ENCODE results near the gene GAL.
"Not testable (repeated sequence)": the region's sequence is repeated elsewhere in the genome, so short reads cannot be mapped to it uniquely, and the experiment has no call there.

GAL gene

GRCh38 chr11:68684385-68685356 is at the start of gene GAL:
TSS of gene GAL (plus strand) at chr11:68684544. CDS start at chr11:68684924, 380 bp downstream.
- DNase-seq = no peak

DNA sequence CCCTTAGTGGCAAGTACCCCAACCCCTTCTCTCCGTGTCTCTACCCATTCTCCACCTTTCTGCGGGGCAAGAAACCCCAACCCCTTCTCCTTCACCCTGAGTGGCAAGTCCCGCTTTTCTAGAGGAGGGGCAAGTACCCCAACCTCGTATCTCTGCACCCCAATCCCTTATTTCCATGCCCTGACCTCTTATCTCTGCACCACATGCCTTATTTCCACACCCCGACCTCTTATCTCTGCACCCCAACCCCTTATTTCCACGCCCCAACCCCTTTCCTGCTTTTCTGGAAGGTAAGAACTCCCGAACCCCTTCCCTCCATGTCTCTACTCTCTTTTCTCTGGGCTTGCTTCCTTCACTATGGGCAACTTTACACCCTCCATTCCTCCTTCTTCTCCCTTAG is 49.7 kb upstream of the GAL start:
- DNase-seq = not testable (repeated sequence)

- not testable (repeated sequence) for DNase-seq
These were observed 49.2 kb upstream of the GAL start for GRCh38 chr11:68635172-68635571.

GRCh38 chr11:68635883-68636282 is 48.5 kb upstream of the GAL start:
- DNase-seq = not testable (repeated sequence)

DNA sequence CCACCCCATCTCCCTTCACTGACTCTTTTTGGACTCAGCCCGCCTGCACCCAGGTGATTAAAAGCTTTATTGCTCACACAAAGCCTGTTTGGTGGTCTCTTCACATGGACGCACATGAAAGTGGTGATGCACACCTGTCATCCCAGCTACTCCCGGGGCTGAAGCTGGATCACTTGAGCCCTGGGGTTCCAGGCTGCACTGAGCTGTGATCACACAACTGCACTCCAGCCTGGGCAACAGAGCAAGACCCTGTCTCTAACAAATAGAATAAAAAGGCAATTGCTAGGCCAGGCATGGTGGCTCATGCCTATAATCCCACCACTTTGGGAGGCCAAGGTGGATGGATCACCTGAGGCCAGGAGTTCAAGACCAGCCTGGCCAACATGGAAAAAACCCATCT is 45.0 kb upstream of the GAL start:
- DNase-seq = not testable (repeated sequence)

GRCh38 chr11:68641880-68642279 is 42.5 kb upstream of the GAL start:
- no peak for DNase-seq

- no peak for DNase-seq
These were observed 40.8 kb upstream of the GAL start for GRCh38 chr11:68643585-68643984.

- no peak for DNase-seq
These were observed 37.5 kb upstream of the GAL start for GRCh38 chr11:68646832-68647231.

GRCh38 chr11:68649851-68650555 is 34.3 kb upstream of the GAL start:
- DNase-seq = no peak

- DNase-seq = no peak
These were observed 33.5 kb upstream of the GAL start for GRCh38 chr11:68650801-68651200.

DNA sequence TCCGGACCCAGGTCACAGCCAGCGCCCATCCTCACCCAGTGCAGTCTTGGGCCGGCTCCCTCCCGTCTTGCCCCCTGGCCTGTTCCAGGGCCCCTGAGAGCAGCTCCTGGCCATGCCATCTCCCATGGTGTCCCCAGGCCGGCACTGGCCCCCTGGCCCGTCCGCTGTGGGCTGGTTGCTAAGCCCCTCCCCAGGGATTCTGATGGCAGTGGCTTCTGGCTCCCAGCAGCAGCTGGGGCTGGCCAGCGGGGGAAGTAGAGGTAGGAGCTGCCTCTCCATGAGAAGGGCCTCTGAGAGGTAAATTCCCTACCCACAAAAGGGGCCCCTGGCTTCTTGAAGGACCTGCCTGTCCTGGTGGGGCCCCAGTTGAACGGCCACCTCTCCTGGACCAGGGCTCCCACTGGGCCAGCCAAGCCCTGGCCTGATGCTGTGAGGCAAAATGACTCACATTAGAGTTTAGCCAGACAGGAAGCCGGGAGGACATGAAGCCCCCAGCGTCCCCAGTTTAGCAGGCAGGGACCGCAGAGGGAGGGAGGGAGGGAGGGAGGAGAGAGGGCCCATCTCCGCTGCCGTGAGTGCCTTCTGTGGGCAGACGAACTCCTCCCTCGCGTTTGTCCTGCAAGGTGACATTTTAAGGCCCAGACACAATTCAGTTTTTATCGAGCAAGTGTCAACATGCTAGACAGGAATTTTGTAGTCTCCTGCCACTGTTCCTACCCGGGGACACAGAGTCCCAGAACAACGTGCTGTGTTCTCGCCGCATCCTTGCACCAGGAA is 32.9 kb upstream of the GAL start:
- DNase-seq = no peak

DNA sequence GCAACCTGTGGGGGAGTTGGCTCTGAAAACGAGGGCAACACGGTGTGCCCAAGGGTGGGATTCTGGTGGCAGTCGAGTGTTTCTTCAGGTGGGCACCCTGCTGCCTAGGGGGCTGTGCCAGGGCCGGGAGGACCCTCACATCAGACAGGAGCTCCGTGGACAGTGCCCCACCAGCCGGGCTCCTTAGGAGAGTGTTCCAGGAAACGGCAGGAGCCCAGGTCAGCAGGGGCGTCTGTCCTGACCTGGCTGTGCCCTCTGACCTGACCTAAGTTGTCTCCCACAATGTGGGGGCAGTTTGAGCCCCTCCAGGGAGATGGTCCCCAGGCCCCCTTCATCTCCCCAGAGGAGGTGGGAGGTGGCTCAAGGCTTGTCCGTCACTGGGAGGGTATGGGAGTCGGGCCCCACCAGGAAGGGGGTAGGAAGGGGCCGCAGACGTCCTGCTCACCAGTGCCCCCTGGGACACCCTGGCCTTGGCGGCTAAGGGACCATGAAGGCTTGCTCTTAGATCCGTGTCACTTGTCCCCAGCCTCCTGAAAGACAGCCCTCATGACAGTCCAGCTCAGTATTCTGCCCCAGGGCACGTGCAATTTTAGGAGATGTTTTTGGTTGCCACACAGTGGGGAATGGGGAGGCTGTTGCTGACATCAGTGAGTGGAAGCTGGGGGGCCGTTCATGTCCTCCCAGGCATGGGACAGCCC is 32.2 kb upstream of the GAL start:
- DNase-seq = no peak

DNA sequence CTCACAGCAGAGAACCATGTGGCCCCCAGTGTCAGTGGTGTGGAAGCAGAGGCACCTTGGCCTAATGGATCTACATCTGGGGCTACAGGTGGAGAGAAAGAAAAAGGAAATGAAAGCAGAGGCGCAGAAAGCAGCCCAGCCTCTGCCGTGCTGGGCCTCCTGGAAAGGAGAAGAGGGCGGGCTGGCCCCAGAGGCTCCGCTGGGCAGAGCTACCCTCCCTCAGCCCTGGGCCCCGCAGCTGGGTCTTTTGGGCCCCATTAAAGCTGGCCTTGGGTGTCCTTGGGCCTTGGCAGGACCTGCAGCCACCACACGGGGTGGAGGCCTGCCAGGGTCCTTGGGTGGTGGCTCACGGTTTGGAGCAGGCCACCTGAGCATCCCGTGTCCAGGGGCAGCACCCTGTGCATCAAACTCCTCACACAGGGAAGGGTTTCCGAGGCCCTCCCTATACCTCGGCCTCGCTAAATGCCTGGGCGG is 31.6 kb upstream of the GAL start:
- no peak for DNase-seq

GRCh38 chr11:68653486-68654430 is 30.6 kb upstream of the GAL start:
- no peak for DNase-seq

GRCh38 chr11:68654978-68655377 is 29.4 kb upstream of the GAL start:
- no peak for DNase-seq

GRCh38 chr11:68655406-68655805 is 28.9 kb upstream of the GAL start:
- no peak for DNase-seq

- no peak for DNase-seq
These were observed 28.5 kb upstream of the GAL start for GRCh38 chr11:68655806-68656205.

- DNase-seq = no peak
These were observed 27.1 kb upstream of the GAL start for GRCh38 chr11:68657021-68657780.

DNA sequence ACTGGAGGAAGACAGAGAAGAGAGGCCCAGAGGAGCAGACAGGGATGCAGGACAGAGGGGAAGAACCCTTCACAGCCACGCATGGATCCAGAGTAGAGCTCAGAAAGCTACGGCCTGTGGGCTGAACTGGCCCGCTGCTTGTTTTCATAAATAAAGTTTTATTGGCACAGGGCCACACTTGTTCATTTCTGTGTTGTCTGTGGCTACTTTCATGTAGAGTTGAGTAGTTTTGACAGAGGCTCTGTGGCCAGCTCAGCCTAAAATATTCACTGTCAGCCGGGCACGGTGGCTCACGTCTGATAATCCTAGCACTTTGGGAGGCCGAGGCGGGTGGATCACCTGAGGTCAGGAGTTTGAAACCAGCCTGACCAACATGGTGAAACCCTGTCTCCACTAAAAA is 26.2 kb upstream of the GAL start:
- DNase-seq = no peak

GRCh38 chr11:68658661-68659060 is 25.7 kb upstream of the GAL start:
- no peak for DNase-seq
